ENCODE data around the gene VPS4A. TPM values are rescaled to one million over a fixed set of nuclear protein-coding genes. Genes with fewer than 3 reads are reported as not detected.

VPS4A gene
- total RNA-seq, 1 experiment from 2014 or later = 42.2 TPM

DNA sequence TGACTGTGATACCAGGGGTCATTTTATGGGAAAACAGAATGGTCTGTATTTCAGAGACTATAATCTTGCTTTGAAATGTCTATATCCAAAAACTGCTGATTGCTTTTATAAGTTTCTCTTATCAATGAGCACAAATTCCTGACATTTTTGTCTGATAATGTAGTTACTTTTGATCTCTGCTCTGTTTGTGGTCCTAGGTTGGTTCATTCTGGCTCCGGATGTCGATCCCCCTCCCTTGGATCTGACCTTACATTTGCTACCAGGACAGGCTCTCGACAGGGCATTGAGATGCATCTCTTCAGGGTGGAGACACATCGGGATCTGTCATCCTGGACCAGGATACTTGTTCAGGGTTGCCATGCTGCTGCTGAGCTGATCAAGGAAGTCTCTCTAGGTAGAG is 27.3 kb upstream of the VPS4A start:
- ChIA-PET CTCF (no interaction called here), RAD21 (ENCODE audit: low non-redundant PET in 1 of 2, low total read pairs in 2 of 2, uncharacterized antibody in 2 of 2, unreplicated experiment in 2 of 2) (no interaction called here), POLR2A (no interaction called here)
- H3K4me2 ChIP-seq (ENCODE audit: low read length) = no peak overlapping the region
- BruUV-seq (replicated peaks) = no TSS peak
- no peaks in the 10 kb centered on the region for H3K9me3 ChIP-seq (ENCODE audit: control insufficient read depth in 1 of 2, insufficient read depth in 1 of 2, low read depth in 1 of 2, low read length in 2 of 2)
- no peaks in the 10 kb centered on the region for H3K27me3 ChIP-seq (ENCODE audit: insufficient read depth, low read length)
- DNase-seq (ENCODE audit: low read depth, low spot score) (no peak), ATAC-seq (no peak)
- no peaks in the 10 kb centered on the region for H3K4me1 ChIP-seq (ENCODE audit: control insufficient read depth in 1 of 2, insufficient read depth in 2 of 2, low read length in 2 of 2)
- TF ChIP-seq CBX3 (IDR thresholded peaks at IDR 0.05; ENCODE audit: low read depth) (no peak), EGR1 (IDR thresholded peaks at IDR 0.05; ENCODE audit: low read depth) (no peak), SRF (IDR thresholded peaks at IDR 0.05; ENCODE audit: low read depth) (no peak), FOSL1 (IDR thresholded peaks at IDR 0.05; ENCODE audit: low read depth) (no peak), ELF1 (IDR thresholded peaks at IDR 0.05; ENCODE audit: borderline replicate concordance, low read depth) (no peak), ZFX (IDR thresholded peaks at IDR 0.05) (no peak)
- H3K4me3 ChIP-seq (replicated peaks in 1 of 2; ENCODE audit: low read depth in 1 of 2, low read length in 2 of 2) = no peak overlapping the region
- H3K9me2 ChIP-seq (ENCODE audit: insufficient read depth) = no peaks in the 10 kb centered on the region
- intact Hi-C loops (cut with micrococcal nuclease) = no loop called here
- 0 out of 4 replicates have a peak, but pooled peaks cover 0 to 3% of the 10 kb centered on the region in 2 experiments for H3K36me3 ChIP-seq (ENCODE audit: control insufficient read depth in 1 of 2, insufficient read depth in 2 of 2, low read length in 2 of 2)
- no peaks in the 10 kb centered on the region for H3K79me2 ChIP-seq (ENCODE audit: insufficient read depth, low read length)
- no peak overlapping the region for H3K27ac ChIP-seq (ENCODE audit: low read depth, low read length)
- H4K20me1 ChIP-seq (ENCODE audit: insufficient read depth) = no peaks in the 10 kb centered on the region
- no peak overlapping the region for H3K9ac ChIP-seq (ENCODE audit: low read length)
- H2AFZ ChIP-seq (ENCODE audit: low read depth, low read length, poor library complexity, severe bottlenecking) = no peak overlapping the region

- no peaks in the 10 kb centered on the region for H3K9me3 ChIP-seq (ENCODE audit: control insufficient read depth in 1 of 2, insufficient read depth in 1 of 2, low read depth in 1 of 2, low read length in 2 of 2)
- H3K4me2 ChIP-seq (ENCODE audit: low read length) = no peak overlapping the region
- no peak overlapping the region for H2AFZ ChIP-seq (ENCODE audit: low read depth, low read length, poor library complexity, severe bottlenecking)
- no peaks in the 10 kb centered on the region for H3K79me2 ChIP-seq (ENCODE audit: insufficient read depth, low read length)
- ChIA-PET CTCF (interaction anchor here (1.1 to 4.3 kb wide), 4 partner anchors 16 to 438 kb away, joined by 4 to 30 read pairs (median 4); no protein-coding TSS in a partner anchor), RAD21 (ENCODE audit: low non-redundant PET in 1 of 2, low total read pairs in 2 of 2, uncharacterized antibody in 2 of 2, unreplicated experiment in 2 of 2) (no interaction called here), POLR2A (no interaction called here)
- H3K9me2 ChIP-seq (ENCODE audit: insufficient read depth) = no peaks in the 10 kb centered on the region
- no peaks in the 10 kb centered on the region for H3K27me3 ChIP-seq (ENCODE audit: insufficient read depth, low read length)
- DNase-seq (ENCODE audit: low read depth, low spot score) (no peak), ATAC-seq (no peak)
- H3K9ac ChIP-seq (ENCODE audit: low read length) = no peak overlapping the region
- no peaks in the 10 kb centered on the region; the same call in 1 of the 2 replicates for H4K20me1 ChIP-seq (ENCODE audit: insufficient read depth)
- no TSS peak for BruUV-seq (replicated peaks)
- intact Hi-C loops (cut with micrococcal nuclease) = no loop called here
- no peak overlapping the region for H3K4me3 ChIP-seq (replicated peaks in 1 of 2; ENCODE audit: low read depth in 1 of 2, low read length in 2 of 2)
- H3K4me1 ChIP-seq (ENCODE audit: control insufficient read depth in 1 of 2, insufficient read depth in 2 of 2, low read length in 2 of 2) = no peaks in the 10 kb centered on the region
- H3K36me3 ChIP-seq (ENCODE audit: control insufficient read depth in 1 of 2, insufficient read depth in 2 of 2, low read length in 2 of 2) = 0 out of 4 replicates have a peak, but pooled peaks cover 0 to 3% of the 10 kb centered on the region in 2 experiments
- TF ChIP-seq EZH2phosphoT487 (IDR thresholded peaks at IDR 0.05; ENCODE audit: borderline replicate concordance) (no peak), JUND (IDR thresholded peaks at IDR 0.05) (no peak), ZFX (IDR thresholded peaks at IDR 0.05) (no peak), TCF7L2 (IDR thresholded peaks at IDR 0.05; ENCODE audit: borderline replicate concordance, extremely low read depth, insufficient read depth, insufficient read length) (no peak), YY1 (IDR thresholded peaks at IDR 0.05; ENCODE audit: extremely low read depth, insufficient replicate concordance, low read depth, low read length) (no peak), SP1 (IDR thresholded peaks at IDR 0.05; ENCODE audit: low read depth) (no peak), ZNF274 (IDR thresholded peaks at IDR 0.05; ENCODE audit: low read depth, low read length) (no peak), EGR1 (IDR thresholded peaks at IDR 0.05; ENCODE audit: low read depth) (no peak), ELF1 (IDR thresholded peaks at IDR 0.05; ENCODE audit: borderline replicate concordance, low read depth) (no peak), REST (IDR thresholded peaks at IDR 0.05; ENCODE audit: low read depth) (no peak), CBX3 (IDR thresholded peaks at IDR 0.05; ENCODE audit: low read depth) (no peak), EZH2 (IDR thresholded peaks at IDR 0.05) (no peak)
- TF ChIP-seq, protein P1, sequence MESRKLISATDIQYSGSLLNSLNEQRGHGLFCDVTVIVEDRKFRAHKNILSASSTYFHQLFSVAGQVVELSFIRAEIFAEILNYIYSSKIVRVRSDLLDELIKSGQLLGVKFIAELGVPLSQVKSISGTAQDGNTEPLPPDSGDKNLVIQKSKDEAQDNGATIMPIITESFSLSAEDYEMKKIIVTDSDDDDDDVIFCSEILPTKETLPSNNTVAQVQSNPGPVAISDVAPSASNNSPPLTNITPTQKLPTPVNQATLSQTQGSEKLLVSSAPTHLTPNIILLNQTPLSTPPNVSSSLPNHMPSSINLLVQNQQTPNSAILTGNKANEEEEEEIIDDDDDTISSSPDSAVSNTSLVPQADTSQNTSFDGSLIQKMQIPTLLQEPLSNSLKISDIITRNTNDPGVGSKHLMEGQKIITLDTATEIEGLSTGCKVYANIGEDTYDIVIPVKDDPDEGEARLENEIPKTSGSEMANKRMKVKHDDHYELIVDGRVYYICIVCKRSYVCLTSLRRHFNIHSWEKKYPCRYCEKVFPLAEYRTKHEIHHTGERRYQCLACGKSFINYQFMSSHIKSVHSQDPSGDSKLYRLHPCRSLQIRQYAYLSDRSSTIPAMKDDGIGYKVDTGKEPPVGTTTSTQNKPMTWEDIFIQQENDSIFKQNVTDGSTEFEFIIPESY (IDR thresholded peaks at IDR 0.05; ENCODE audit: extremely low read depth, insufficient replicate concordance, low read length) = no peak
- H3K27ac ChIP-seq (ENCODE audit: low read depth, low read length) = no peak overlapping the region
Observed at GRCh38 chr16:69285240-69285639, 25.9 kb upstream of the VPS4A start.

Data from HCT116 (cell line).